K562 (cell line): ENCODE measurements around the gene KMT5B. TPM values are rescaled to one million over a fixed set of nuclear protein-coding genes. Genes with fewer than 3 reads are reported as not detected.

Experiments
- CBX8 ChIP-seq: fragments of 200-600 bp; sonication (generic); IDR thresholded peaks from 2 replicates; pipeline ENCODE4 v1.6.1; 2012; ENCODE audit warnings: borderline replicate concordance, mixed run types, low read depth, mild to moderate bottlenecking, moderate library complexity, mixed read lengths, low read length, control low read depth, inconsistent platforms; ENCODE audit not compliant: poor library complexity, severe bottlenecking; ENCODE audit errors: extremely low read depth
- CHD2 ChIP-seq: IDR thresholded peaks from 2 replicates; pipeline ENCODE4 v1.6.1; 2011; ENCODE audit warnings: low read depth, low read length
- ELF4 ChIP-seq: fragments of 450-650 bp; formaldehyde crosslinking; IDR thresholded peaks from 2 replicates; pipeline ENCODE4 v1.4.0; 2022; ENCODE audit warnings: missing genetic modification characterization
- ETV5 ChIP-seq: sonication (generic); formaldehyde crosslinking; IDR thresholded peaks from 2 replicates; pipeline ENCODE4 v1.4.0; 2020; ENCODE audit warnings: low read depth, mild to moderate bottlenecking, missing genetic modification reagents
- ILK ChIP-seq: fragments of 450-650 bp; IDR thresholded peaks from 2 replicates; pipeline ENCODE4 v1.6.1; 2016; ENCODE audit warnings: missing genetic modification characterization, low read depth, mild to moderate bottlenecking, missing compliant biosample characterization, moderate library complexity, borderline replicate concordance
- MBD2 ChIP-seq: sonication (generic); IDR thresholded peaks from 2 replicates; pipeline ENCODE4 v1.6.1; 2016; ENCODE audit warnings: low read depth, borderline replicate concordance
- MXI1 ChIP-seq: IDR thresholded peaks from 2 replicates; pipeline ENCODE4 v1.6.1; 2011; ENCODE audit warnings: low read depth, mild to moderate bottlenecking, improper control_type of control experiment, low read length
- SLC30A9 ChIP-seq: fragments of 250-450 bp; sonication (Bioruptor Pico); IDR thresholded peaks from 2 replicates; pipeline ENCODE4 v1.8.0; 2022; ENCODE audit warnings: mild to moderate bottlenecking, moderate library complexity
- TEAD4 ChIP-seq, 2 experiments: sonication (generic) in 1 of 2; formaldehyde crosslinking in 1 of 2; IDR thresholded peaks; 2 replicates each; pipeline versions ENCODE4 v1.6.1 to v1.8.0; 2012 to 2022; ENCODE audit warnings: borderline replicate concordance in 1 of 2, inconsistent platforms in 1 of 2, low read length in 1 of 2, mild to moderate bottlenecking in 1 of 2, missing genetic modification reagents in 1 of 2
- ZNF445 ChIP-seq: fragments of 250-450 bp; sonication (Bioruptor Pico); IDR thresholded peaks from 2 replicates; pipeline ENCODE4 v1.4.0; 2020; ENCODE audit warnings: low read depth, mild to moderate bottlenecking, moderate library complexity
- ZNF668 ChIP-seq: fragments of 250-450 bp; sonication (Bioruptor Pico); IDR thresholded peaks from 2 replicates; pipeline ENCODE4 v1.8.0; 2022; ENCODE audit warnings: mild to moderate bottlenecking, inconsistent platforms
- ZNF77 ChIP-seq: fragments of 250-450 bp; sonication (Bioruptor Pico); IDR thresholded peaks from 2 replicates; pipeline ENCODE4 v1.5.0; 2020
- polyA plus RNA-seq, 8 experiments: library from polyadenylated mRNA; depleted of rRNA in 4 of 8; stranded (reverse) in 5 of 8; unstranded in 3 of 8; fragments of >200 nt; fragmentation: Nextera tagmentation in 2 of 8; fragmentation: Illumina TruSeq in 1 of 8; extraction: Ambion mirVana in 2 of 8; extraction: Trizol in 1 of 8; gene quantifications; 2 replicates each; pipeline versions ENCODE4 v1.2.1 to v1.2.3, GENCODE V29; 2011 to 2014; ENCODE audit warnings: inconsistent platforms in 1 of 8, missing spikeins in 1 of 8
- total RNA-seq, 7 experiments: library from RNA; depleted of rRNA in 6 of 7; stranded (reverse); fragments of >200 nt in 6 of 7; fragmentation: Illumina TruSeq in 2 of 7; extraction: Trizol in 2 of 7; gene quantifications; 2 replicates each; pipeline versions ENCODE4 v1.2.1 to v1.2.3, GENCODE V29; 2011 to 2021; ENCODE audit warnings: low replicate concordance in 1 of 7
- TF ChIP-seq, protein P1 (sequence below): fragments of 250-450 bp; sonication (Bioruptor Pico); IDR thresholded peaks from 2 replicates; pipeline ENCODE4 v1.4.0; 2020; ENCODE audit warnings: mild to moderate bottlenecking, moderate library complexity
- TF ChIP-seq, protein P2 (sequence below): fragments of 450-650 bp; formaldehyde crosslinking; IDR thresholded peaks from 2 replicates; pipeline ENCODE4 v1.4.0; 2020; ENCODE audit warnings: mild to moderate bottlenecking, mixed read lengths
- TF ChIP-seq, protein P3 (sequence below), 2 experiments: IDR thresholded peaks in 1 of 2; conservative IDR thresholded peaks in 1 of 2; 2 replicates each; pipeline ENCODE4 v1.6.1; 2016; ENCODE audit warnings: low read depth in 2 of 2, mild to moderate bottlenecking in 1 of 2, missing compliant biosample characterization in 1 of 2, missing genetic modification characterization in 1 of 2, moderate library complexity in 1 of 2
- TF ChIP-seq, protein P4 (sequence below), 3 experiments: fragments of 200-800 bp in 1 of 3; sonication (Bioruptor generic) in 1 of 3; sonication (generic) in 1 of 3; formaldehyde crosslinking in 1 of 3; IDR thresholded peaks; 2 replicates each; pipeline versions ENCODE4 v1.6.1 to v1.8.0; 2016 to 2022; ENCODE audit warnings: mild to moderate bottlenecking in 2 of 3, missing compliant biosample characterization in 2 of 3, missing genetic modification characterization in 2 of 3, missing genetic modification reagents in 1 of 3

Gene KMT5B
- total and polyA plus RNA-seq, 9 of the 15 experiments (the other 6 are each of a cell fraction or from before 2014, with no cell fraction given) = 7.3 to 27.3 (median 20.9) TPM

DNA sequence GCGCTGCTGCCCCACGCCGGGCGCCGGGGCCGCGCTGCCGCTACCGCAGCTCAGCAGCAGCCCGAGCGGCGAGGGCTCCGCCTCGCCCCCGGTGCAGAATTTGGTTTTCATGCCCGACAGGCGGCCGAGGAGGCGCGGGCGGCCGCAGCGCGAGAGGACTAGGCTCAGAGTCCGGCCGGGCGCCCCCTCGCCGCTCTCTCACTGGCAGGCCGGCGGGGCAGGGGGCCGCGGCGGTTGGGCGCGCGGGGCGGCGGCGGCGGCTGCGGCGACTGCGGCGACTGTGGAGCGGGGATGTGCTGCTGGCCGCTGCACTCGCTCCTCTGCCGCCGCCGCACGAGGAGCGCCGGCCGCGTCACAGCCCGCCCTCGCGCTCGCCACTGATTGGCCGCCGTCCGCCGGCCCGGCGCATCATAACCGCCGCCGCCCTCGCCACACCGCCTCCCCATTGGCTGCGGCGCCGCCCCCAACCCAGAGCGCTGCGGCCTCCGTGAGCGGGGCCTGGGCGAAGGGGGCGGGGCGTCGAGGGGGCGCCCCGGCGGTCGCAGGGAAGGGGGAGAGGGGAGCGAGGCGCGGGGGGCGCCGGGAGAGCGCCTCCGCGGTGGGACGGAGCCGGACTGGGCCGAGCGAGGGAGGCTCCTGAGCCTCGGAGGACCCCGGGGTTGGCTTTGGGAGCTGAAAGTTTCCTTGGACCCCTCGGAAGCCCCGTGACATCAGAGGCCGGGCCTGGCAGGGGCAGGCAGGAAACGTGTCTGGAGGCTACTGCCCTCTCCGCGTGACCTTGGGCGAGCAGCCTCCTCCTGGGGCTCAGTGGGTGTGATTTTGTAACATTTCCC lies 91.8 kb downstream of the KMT5B start, which contains the start of gene CHKA (continued):
- TF ChIP-seq ELF4 (CRISPR knock-in tag) = no peak
- TF ChIP-seq ZNF77 (CRISPR knock-in tag) = no peak
- TF ChIP-seq ETV5 (CRISPR knock-in tag) = no peak
- TF ChIP-seq MBD2 = peak; percentile 58; the same call in 1 of the 2 replicates
- TF ChIP-seq SLC30A9 (CRISPR knock-in tag) = no peak
- TF ChIP-seq MXI1 = no peak
- no peak for TF ChIP-seq TEAD4 (IDR thresholded peaks at IDR 0.05; ENCODE audit: low read length)
- no peak for TF ChIP-seq TEAD4 (CRISPR knock-in tag; IDR thresholded peaks at IDR 0.05; ENCODE audit: borderline replicate concordance)
- TF ChIP-seq ILK (tag) = no peak
- TF ChIP-seq, protein P1, sequence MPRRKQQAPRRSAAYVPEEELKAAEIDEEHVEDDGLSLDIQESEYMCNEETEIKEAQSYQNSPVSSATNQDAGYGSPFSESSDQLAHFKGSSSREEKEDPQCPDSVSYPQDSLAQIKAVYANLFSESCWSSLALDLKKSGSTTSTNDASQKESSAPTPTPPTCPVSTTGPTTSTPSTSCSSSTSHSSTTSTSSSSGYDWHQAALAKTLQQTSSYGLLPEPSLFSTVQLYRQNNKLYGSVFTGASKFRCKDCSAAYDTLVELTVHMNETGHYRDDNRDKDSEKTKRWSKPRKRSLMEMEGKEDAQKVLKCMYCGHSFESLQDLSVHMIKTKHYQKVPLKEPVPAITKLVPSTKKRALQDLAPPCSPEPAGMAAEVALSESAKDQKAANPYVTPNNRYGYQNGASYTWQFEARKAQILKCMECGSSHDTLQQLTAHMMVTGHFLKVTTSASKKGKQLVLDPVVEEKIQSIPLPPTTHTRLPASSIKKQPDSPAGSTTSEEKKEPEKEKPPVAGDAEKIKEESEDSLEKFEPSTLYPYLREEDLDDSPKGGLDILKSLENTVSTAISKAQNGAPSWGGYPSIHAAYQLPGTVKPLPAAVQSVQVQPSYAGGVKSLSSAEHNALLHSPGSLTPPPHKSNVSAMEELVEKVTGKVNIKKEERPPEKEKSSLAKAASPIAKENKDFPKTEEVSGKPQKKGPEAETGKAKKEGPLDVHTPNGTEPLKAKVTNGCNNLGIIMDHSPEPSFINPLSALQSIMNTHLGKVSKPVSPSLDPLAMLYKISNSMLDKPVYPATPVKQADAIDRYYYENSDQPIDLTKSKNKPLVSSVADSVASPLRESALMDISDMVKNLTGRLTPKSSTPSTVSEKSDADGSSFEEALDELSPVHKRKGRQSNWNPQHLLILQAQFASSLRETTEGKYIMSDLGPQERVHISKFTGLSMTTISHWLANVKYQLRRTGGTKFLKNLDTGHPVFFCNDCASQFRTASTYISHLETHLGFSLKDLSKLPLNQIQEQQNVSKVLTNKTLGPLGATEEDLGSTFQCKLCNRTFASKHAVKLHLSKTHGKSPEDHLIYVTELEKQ (CRISPR knock-in tag) = no peak
- no peak for TF ChIP-seq ZNF445 (CRISPR knock-in tag)
- TF ChIP-seq, protein P2, sequence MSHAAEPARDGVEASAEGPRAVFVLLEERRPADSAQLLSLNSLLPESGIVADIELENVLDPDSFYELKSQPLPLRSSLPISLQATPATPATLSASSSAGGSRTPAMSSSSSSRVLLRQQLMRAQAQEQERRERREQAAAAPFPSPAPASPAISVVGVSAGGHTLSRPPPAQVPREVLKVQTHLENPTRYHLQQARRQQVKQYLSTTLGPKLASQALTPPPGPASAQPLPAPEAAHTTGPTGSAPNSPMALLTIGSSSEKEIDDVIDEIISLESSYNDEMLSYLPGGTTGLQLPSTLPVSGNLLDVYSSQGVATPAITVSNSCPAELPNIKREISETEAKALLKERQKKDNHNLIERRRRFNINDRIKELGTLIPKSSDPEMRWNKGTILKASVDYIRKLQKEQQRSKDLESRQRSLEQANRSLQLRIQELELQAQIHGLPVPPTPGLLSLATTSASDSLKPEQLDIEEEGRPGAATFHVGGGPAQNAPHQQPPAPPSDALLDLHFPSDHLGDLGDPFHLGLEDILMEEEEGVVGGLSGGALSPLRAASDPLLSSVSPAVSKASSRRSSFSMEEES (CRISPR knock-in tag) = no peak
- TF ChIP-seq, protein P3, sequence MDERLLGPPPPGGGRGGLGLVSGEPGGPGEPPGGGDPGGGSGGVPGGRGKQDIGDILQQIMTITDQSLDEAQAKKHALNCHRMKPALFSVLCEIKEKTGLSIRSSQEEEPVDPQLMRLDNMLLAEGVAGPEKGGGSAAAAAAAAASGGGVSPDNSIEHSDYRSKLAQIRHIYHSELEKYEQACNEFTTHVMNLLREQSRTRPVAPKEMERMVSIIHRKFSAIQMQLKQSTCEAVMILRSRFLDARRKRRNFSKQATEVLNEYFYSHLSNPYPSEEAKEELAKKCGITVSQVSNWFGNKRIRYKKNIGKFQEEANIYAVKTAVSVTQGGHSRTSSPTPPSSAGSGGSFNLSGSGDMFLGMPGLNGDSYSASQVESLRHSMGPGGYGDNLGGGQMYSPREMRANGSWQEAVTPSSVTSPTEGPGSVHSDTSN (CRISPR knock-in tag; IDR thresholded peaks at IDR 0.05; ENCODE audit: low read depth) = no peak
- TF ChIP-seq, protein P3 (tag; conservative IDR thresholded peaks at IDR 0.05; ENCODE audit: low read depth) = no peak
- TF ChIP-seq ZNF668 = no peak
- peak; percentile 48; the same call in 1 of the 2 replicates for TF ChIP-seq CHD2
- no peak for TF ChIP-seq CBX8
- TF ChIP-seq, protein P4, sequence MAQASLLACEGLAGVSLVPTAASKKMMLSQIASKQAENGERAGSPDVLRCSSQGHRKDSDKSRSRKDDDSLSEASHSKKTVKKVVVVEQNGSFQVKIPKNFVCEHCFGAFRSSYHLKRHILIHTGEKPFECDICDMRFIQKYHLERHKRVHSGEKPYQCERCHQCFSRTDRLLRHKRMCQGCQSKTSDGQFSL (CRISPR knock-in tag; IDR thresholded peaks at IDR 0.05) = no peak
- TF ChIP-seq, protein P4 (tag; IDR thresholded peaks at IDR 0.05) = no peak
